CD4-positive, CD25-positive, alpha-beta regulatory T cell (primary cell): ENCODE data around the gene SPAG4. TPM values are rescaled to one million over a fixed set of nuclear protein-coding genes. Genes with fewer than 3 reads are reported as not detected.

Source experiments
- ATAC-seq, 2 donors: fragments of 150-1000 bp; cut with Tn5 transposase; one replicate each; pipeline ENCODE4 v1.10.0; 2021; ENCODE audit warnings: low read depth in 2 of 2, moderate number of reproducible peaks in 2 of 2, moderate library complexity in 1 of 2
- DNase-seq, 3 donors: peaks; one replicate each; pipeline versions ENCODE4 v3.0.0 to v3.0.0-alpha.2; 2012 to 2022; ENCODE audit warnings: mixed read lengths in 1 of 3
- H3K27ac ChIP-seq: one replicate; pipeline ENCODE4 v1.7.0; 2013; ENCODE audit warnings: mild to moderate bottlenecking, low read length; ENCODE audit not compliant: insufficient read depth, poor library complexity, severe bottlenecking
- H3K27me3 ChIP-seq: one replicate; pipeline ENCODE4 v1.7.0; 2013; ENCODE audit warnings: low read length; ENCODE audit not compliant: control insufficient read depth, insufficient read depth
- H3K36me3 ChIP-seq: one replicate; pipeline ENCODE4 v1.7.0; 2013; ENCODE audit warnings: mild to moderate bottlenecking, low read length, moderate library complexity; ENCODE audit not compliant: control insufficient read depth, insufficient read depth
- H3K4me1 ChIP-seq: 2 replicates; pipeline ENCODE4 v1.7.0; 2013; ENCODE audit warnings: mild to moderate bottlenecking, low read length; ENCODE audit not compliant: insufficient read depth, control insufficient read depth, poor library complexity, severe bottlenecking
- H3K4me3 ChIP-seq: one replicate; pipeline ENCODE4 v1.7.0; 2013; ENCODE audit warnings: low read depth, mild to moderate bottlenecking, low read length, moderate library complexity
- H3K9me3 ChIP-seq, 2 experiments: 1 replicate in 1 of 2; 2 replicates in 1 of 2; pipeline ENCODE4 v1.7.0; 2013; ENCODE audit warnings: low read length in 2 of 2, mild to moderate bottlenecking in 1 of 2, moderate library complexity in 1 of 2; ENCODE audit not compliant: control insufficient read depth in 2 of 2
- H3K27ac Mint-ChIP-seq, 3 donors: one replicate each; pipeline ENCODE4 v1.8.0; 2020 to 2022; ENCODE audit warnings: mild to moderate bottlenecking in 3 of 3, mixed read lengths in 3 of 3, moderate library complexity in 2 of 3
- H3K27me3 Mint-ChIP-seq: one replicate; pipeline ENCODE4 v1.8.0; 2022; ENCODE audit warnings: mild to moderate bottlenecking, mixed read lengths
- H3K36me3 Mint-ChIP-seq: one replicate; pipeline ENCODE4 v1.8.0; 2020; ENCODE audit warnings: mixed read lengths
- H3K4me1 Mint-ChIP-seq, 4 donors: one replicate each; pipeline ENCODE4 v1.8.0; 2020 to 2022; ENCODE audit warnings: mixed read lengths in 4 of 4, mild to moderate bottlenecking in 1 of 4
- H3K4me3 Mint-ChIP-seq, 4 donors: one replicate each; pipeline ENCODE4 v1.8.0; 2020 to 2022; ENCODE audit warnings: mild to moderate bottlenecking in 4 of 4, mixed read lengths in 4 of 4, moderate library complexity in 3 of 4
- H3K9me3 Mint-ChIP-seq, 7 donors: one replicate each; pipeline ENCODE4 v1.8.0; 2020 to 2022; ENCODE audit warnings: mixed read lengths in 7 of 7, mild to moderate bottlenecking in 3 of 7, moderate library complexity in 2 of 7
- polyA plus RNA-seq, 4 donors: library from polyadenylated mRNA; unstranded; fragments of 300-500 nt; fragmentation: Illumina TruSeq; gene quantifications; one replicate each; pipeline ENCODE4 v1.2.3, GENCODE V29; 2021
- total RNA-seq: library from RNA; stranded (reverse); gene quantifications from one replicate; pipeline ENCODE4 v1.2.3, GENCODE V29; 2022

SPAG4 gene, protein sequence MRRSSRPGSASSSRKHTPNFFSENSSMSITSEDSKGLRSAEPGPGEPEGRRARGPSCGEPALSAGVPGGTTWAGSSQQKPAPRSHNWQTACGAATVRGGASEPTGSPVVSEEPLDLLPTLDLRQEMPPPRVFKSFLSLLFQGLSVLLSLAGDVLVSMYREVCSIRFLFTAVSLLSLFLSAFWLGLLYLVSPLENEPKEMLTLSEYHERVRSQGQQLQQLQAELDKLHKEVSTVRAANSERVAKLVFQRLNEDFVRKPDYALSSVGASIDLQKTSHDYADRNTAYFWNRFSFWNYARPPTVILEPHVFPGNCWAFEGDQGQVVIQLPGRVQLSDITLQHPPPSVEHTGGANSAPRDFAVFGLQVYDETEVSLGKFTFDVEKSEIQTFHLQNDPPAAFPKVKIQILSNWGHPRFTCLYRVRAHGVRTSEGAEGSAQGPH
- total RNA-seq (21.8 TPM), polyA plus RNA-seq (1 to 10 TPM in 1 of 4 donors, under 1 TPM in 3; 0.11 to 1.2 (median 0.34) TPM)

DNA sequence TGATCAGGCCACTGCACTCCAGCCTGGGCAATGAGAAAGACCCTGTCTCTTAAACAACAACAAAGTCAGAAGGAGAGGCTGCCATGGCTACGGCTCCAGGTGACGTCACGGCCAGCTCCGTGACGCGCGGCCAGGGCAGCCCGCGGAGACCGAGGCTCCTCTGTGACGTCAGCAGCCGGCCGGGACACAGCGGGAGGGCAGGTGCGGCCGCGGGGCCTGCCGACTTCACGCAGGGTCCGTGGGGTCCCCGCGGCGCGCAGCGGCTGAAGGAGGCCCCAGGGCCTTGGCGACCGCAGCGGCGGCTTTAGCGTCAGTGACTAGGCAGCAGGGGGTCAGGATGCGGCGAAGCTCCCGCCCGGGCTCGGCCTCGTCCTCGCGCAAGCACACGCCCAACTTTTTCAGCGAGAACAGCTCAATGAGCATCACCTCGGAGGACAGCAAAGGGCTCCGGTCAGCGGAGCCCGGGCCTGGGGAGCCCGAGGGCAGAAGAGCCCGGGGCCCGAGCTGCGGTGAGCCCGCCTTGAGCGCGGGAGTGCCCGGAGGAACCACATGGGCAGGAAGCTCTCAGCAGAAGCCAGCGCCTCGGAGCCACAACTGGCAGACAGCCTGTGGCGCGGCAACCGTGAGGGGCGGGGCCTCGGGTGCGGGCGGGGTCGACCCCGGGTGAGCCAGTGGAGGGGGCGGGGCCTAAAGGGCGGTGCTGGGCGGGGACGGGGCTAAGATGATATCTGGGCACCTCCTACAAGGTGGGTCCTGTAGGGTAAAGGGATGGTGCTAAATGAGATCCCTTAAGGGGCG, at the start of gene SPAG4:
Gene SPAG4, plus strand, starts transcription at position 163 of the 798 bp plus-strand sequence. Its CDS starts 175 bp downstream, at position 338.
- peaks cover 42% of the 10 kb centered on the region for H3K4me1 ChIP-seq
- no peaks in the 10 kb centered on the region for H3K36me3 ChIP-seq
- H3K27ac ChIP-seq = peak within 1 kb of the TSS; percentile 99
- H3K4me3 ChIP-seq = peak within 1 kb of the TSS; percentile 26
- ATAC-seq = peak; percentile 89 to 91
- Mint-ChIP-seq H3K9me3 (no peaks in the 10 kb centered on the region), H3K4me3 (peak within 1 kb of the TSS; percentile 87 to 92 (median 89)), H3K36me3 (no peaks in the 10 kb centered on the region), H3K27ac (peak within 1 kb of the TSS; percentile 92 to 98 (median 98)), H3K27me3 (no peaks in the 10 kb centered on the region), H3K4me1 (peaks cover 3 to 41% (median 19%) of the 10 kb centered on the region in 4 donors)
- no peaks in the 10 kb centered on the region for H3K27me3 ChIP-seq
- peak; percentile 100 for DNase-seq
- no peaks in the 10 kb centered on the region for H3K9me3 ChIP-seq

DNA sequence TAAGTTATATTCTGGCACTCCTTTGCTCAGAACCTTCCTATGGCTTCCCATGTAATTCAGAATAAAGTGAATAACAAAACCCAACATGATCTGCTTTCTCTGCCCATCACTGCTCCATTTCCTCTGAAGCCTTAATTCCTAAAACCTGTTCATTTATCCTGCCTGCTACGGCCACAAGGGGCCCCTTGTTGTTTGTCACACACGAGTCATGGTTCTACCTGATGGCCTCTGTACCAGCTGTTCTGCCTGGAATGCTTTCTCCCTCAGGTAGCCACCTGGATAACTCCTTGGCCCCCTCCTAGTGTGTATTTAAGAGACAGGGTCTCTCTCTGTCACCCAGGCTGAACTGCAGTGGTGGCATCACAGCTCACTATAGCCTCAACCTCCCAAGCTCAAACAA, 47.0 kb upstream of the SPAG4 start:
- Histone ChIP-seq H3K4me1 (no peaks in the 10 kb centered on the region), H3K27me3 (no peaks in the 10 kb centered on the region), H3K27ac (no peak overlapping the region), H3K4me3 (no peak overlapping the region), H3K9me3 (no peaks in the 10 kb centered on the region), H3K36me3 (no peaks in the 10 kb centered on the region)
- Mint-ChIP-seq H3K4me3 (no peak overlapping the region), H3K27me3 (peaks cover 9% of the 10 kb centered on the region), H3K9me3 (peaks cover 0 to 8% (median 2%) of the 10 kb centered on the region in 7 donors), H3K4me1 (no peaks in the 10 kb centered on the region), H3K27ac (peak overlapping the region in 1 of 3 donors; percentile 34), H3K36me3 (peaks cover 3% of the 10 kb centered on the region)
- no peak for DNase-seq
- ATAC-seq = no peak

DNA sequence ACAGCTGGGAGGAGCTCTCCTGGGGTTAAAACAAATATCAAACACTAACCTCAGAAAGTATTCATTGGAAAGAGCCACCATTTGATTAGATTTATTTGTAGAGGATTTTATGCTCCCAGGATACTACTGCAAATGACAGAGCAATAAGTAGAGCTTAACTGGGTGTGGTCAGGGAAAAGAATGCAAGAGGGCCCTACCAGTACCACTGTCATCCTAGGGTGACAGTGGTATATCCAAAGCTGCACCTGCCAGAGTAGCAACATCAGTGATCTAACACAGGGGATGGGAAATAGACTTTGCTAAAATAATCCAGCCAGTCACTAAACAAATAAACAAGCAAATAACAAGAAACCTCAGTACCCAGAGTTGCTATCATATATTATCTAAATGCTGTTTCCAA, 44.1 kb upstream of the SPAG4 start:
- Mint-ChIP-seq H3K27ac (no peak overlapping the region), H3K4me1 (no peaks in the 10 kb centered on the region), H3K27me3 (peaks cover 8% of the 10 kb centered on the region), H3K9me3 (peaks cover 0 to 13% (median 4%) of the 10 kb centered on the region in 7 donors), H3K36me3 (peaks cover 3% of the 10 kb centered on the region), H3K4me3 (no peak overlapping the region)
- Histone ChIP-seq H3K4me3 (no peak overlapping the region), H3K36me3 (no peaks in the 10 kb centered on the region), H3K27me3 (no peaks in the 10 kb centered on the region), H3K27ac (no peak overlapping the region), H3K4me1 (no peaks in the 10 kb centered on the region), H3K9me3 (no peaks in the 10 kb centered on the region)
- DNase-seq (no peak), ATAC-seq (no peak)

DNA sequence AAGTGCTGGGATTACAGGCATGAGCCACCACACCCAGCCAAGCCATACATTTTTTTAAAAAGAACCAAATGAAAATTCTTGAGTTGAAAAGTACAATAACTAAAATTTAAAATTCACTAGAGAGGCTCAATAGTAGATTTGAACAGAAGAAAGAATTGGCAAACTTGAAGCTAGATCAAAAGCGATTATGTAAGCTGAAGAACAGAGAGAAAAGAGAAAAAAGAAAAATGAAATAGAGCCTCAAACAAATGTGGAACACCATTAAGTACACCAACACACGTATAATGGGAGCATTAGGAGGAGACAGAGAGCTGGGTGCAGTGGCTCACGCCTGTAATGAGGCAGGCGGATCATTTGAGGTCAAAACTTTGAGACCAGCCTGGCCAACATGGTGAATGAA, 42.8 kb upstream of the SPAG4 start:
- Histone ChIP-seq H3K4me1 (no peaks in the 10 kb centered on the region), H3K4me3 (no peak overlapping the region), H3K36me3 (no peaks in the 10 kb centered on the region), H3K9me3 (no peaks in the 10 kb centered on the region), H3K27ac (no peak overlapping the region), H3K27me3 (no peaks in the 10 kb centered on the region)
- Mint-ChIP-seq H3K36me3 (peaks cover 3% of the 10 kb centered on the region), H3K27me3 (peaks cover 5% of the 10 kb centered on the region), H3K9me3 (peaks cover 0 to 13% (median 4%) of the 10 kb centered on the region in 7 donors), H3K4me1 (no peaks in the 10 kb centered on the region), H3K4me3 (peak overlapping the region in 1 of 4 donors; percentile 39), H3K27ac (no peak overlapping the region)
- DNase-seq = no peak
- ATAC-seq = no peak

DNA sequence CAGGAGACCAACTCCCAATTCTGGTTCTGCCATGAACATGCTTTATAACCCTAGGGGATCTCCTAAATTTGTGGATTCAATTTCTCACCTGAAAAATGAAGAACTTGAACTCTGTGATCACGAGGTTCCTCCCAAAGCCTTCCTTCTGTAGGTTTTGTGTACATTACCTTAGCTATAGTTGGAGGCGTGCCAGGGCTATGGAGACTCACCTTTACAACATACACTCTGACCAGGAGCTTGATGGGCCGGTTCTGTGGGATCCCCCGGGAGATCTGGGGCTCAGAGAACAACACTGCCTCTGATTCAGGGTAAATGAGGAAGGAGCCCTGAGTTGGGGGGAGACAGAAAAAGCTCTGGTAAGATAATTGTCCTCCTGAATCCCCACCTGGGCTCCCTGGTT, 39.7 kb upstream of the SPAG4 start:
- Mint-ChIP-seq H3K36me3 (peaks cover 3% of the 10 kb centered on the region), H3K4me3 (no peak overlapping the region), H3K4me1 (no peaks in the 10 kb centered on the region), H3K9me3 (peaks cover 0 to 13% (median 4%) of the 10 kb centered on the region in 7 donors), H3K27ac (no peak overlapping the region), H3K27me3 (peaks cover 12% of the 10 kb centered on the region)
- H3K4me1 ChIP-seq = no peaks in the 10 kb centered on the region
- no peak overlapping the region for H3K27ac ChIP-seq
- H3K9me3 ChIP-seq = peaks cover 0 to under 1% of the 10 kb centered on the region in 2 experiments
- H3K36me3 ChIP-seq = no peaks in the 10 kb centered on the region
- ATAC-seq (no peak), DNase-seq (no peak)
- no peaks in the 10 kb centered on the region for H3K27me3 ChIP-seq
- no peak overlapping the region for H3K4me3 ChIP-seq

DNA sequence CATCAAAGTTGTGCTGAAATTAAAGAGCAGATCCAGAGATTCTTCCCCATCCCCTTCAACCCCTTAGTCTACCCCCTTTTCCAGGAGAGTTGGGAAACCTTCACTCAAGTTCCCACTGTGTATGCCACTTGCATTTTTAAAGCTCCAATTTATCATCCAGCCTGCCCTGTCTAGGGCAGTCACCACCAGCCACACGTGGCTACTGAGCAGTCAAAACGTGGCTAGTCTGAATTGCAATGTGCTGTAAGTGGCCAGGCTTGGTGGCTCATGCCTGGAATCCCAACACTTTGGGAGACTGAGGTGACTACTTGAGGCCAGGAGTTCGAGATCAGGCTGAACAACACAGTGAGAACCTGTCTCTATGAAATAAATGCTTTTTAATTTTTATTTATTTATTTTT, 38.8 kb upstream of the SPAG4 start:
- H3K27me3 ChIP-seq = no peaks in the 10 kb centered on the region
- no peak overlapping the region for H3K4me3 ChIP-seq
- H3K27ac ChIP-seq = no peak overlapping the region
- H3K27me3 Mint-ChIP-seq = peaks cover 12% of the 10 kb centered on the region
- ATAC-seq (no peak), DNase-seq (no peak)
- H3K27ac Mint-ChIP-seq = no peak overlapping the region
- peaks cover 4 to 7% of the 10 kb centered on the region in 2 experiments for H3K9me3 ChIP-seq
- H3K4me1 Mint-ChIP-seq = no peaks in the 10 kb centered on the region
- H3K4me3 Mint-ChIP-seq = no peak overlapping the region
- no peaks in the 10 kb centered on the region for H3K36me3 ChIP-seq
- H3K9me3 Mint-ChIP-seq = peaks cover 0 to 18% (median 5%) of the 10 kb centered on the region in 7 donors
- no peaks in the 10 kb centered on the region for H3K4me1 ChIP-seq
- peaks cover 3% of the 10 kb centered on the region for H3K36me3 Mint-ChIP-seq

DNA sequence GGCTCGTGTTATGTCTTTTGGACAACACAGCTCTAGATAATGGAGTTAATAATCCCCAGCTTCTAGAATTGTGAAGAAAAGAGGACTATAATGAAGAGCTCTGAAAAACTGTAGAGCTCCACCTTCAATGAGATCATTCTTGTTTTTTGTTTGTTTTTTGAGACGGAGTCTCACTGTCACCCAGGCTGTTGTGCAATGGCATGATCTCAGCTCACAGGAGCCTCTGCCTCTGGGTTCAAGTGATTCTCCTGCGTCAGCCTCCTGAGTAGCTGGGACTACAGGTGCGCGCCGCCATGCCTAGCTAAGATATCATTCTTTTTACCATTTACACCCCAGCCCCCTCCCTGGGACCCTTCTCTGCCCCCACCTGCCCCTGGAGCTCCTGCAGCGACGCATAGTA, 37.2 kb upstream of the SPAG4 start:
- no peaks in the 10 kb centered on the region for H3K4me1 Mint-ChIP-seq
- H3K27ac ChIP-seq = no peak overlapping the region
- H3K27me3 Mint-ChIP-seq = peaks cover 12% of the 10 kb centered on the region
- no peaks in the 10 kb centered on the region for H3K27me3 ChIP-seq
- no peak for ATAC-seq
- H3K27ac Mint-ChIP-seq = no peak overlapping the region
- H3K36me3 Mint-ChIP-seq = no peaks in the 10 kb centered on the region
- no peaks in the 10 kb centered on the region for H3K36me3 ChIP-seq
- no peak for DNase-seq
- H3K9me3 Mint-ChIP-seq = peaks cover 0 to 19% (median 4%) of the 10 kb centered on the region in 7 donors
- peaks cover 4 to 7% of the 10 kb centered on the region in 2 experiments for H3K9me3 ChIP-seq
- no peaks in the 10 kb centered on the region for H3K4me1 ChIP-seq
- H3K4me3 ChIP-seq = no peak overlapping the region
- no peak overlapping the region for H3K4me3 Mint-ChIP-seq
